ENCODE measurements around the gene SNAPC2.

Gene SNAPC2

DNA sequence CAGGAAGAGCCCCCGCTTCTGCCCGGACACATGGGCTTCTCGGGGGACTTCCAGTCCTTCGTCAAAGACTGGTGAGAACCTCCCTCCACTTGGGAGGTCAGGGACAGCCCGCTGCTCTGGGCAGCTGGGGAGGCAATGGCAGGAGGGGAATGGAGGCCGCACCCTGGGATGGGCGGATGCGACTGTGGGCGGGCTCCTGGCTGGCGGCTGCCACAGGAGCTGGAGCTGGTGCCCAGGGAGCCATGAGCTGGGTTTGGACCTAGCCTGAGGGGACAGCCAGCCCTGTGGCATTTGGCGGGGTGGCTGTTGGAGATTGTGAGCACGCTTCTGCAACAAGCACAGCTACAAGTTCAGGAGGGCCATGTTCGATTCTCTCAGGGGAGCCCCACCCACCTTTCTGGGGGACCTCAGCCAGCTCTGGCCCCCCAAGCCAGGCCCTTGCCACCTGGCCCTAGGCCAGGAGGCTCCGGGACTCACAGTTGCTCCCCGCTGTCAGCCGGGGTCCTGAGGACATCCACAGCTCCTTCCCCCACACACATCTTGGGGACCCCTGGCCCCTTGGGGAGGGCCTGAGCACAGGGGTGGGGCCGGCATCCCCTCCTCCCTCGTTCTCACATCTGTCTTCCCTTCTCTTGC lies 8.5 kb upstream of the SNAPC2 start:
- no peak for TF ChIP-seq CTCF (conservative IDR thresholded peaks at IDR 0.05; ENCODE audit: low read depth, low read length)
- DNase-seq (ENCODE audit: low read depth): no peak
- no peak overlapping the region for H3K4me3 ChIP-seq (ENCODE audit: low read length)

DNA sequence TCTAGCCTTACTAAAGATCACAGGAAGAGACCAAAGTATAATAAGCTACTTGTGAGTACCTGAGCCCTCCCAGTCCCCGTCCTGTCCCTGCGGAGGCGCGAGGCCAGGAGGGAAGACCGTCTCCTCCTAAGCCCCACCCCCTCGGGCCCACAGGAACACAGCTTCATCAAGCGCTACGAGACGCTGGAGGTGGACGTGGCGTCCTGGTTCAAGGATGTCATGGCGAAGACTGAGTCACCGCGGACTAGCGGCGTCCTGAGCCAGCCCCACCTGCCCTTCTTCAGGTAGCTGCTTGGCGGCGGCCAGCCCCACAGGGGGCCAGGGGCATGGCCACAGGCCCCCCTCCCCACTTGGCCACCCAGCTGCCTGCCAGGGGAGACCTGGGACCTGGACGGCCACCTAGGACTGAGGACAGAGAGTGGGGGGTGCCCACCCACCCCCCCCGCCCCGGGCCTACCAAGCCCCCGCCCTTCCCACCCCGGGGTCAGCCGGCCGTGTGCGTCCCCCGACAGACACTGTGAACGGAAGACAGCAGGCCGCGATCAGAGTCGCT lies 7.9 kb upstream of the SNAPC2 start:
- DNase-seq (ENCODE audit: low read depth): no peak
- H3K4me3 ChIP-seq (ENCODE audit: low read length): no peak overlapping the region
- TF ChIP-seq CTCF (conservative IDR thresholded peaks at IDR 0.05; ENCODE audit: low read depth, low read length): no peak

GRCh38 chr19:7912697-7913564 lies 7.2 kb upstream of the SNAPC2 start:
- no peak for TF ChIP-seq CTCF (conservative IDR thresholded peaks at IDR 0.05; ENCODE audit: low read depth, low read length)
- no peak for DNase-seq (ENCODE audit: low read depth)
- no peak overlapping the region for H3K4me3 ChIP-seq (ENCODE audit: low read length)

DNA sequence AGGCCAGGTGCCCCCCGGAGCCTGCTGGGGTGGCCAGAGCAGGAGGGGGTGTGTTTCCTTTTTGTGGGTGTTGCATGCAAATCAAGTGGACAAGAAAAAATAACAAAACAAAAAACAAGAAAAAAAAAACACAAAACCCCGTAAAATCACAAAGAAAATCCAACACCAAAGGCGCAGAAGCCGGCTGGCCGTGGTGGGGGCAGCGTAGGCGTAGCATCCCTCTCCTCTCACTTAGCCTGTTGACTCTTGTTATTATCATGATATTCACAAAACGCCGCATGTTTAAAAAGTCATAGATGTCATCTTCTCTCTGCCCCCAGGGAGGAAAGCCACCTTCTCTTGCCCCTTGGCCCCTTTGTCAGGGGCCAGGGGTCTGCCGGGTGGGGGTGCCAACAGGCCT lies 6.5 kb upstream of the SNAPC2 start:
- TF ChIP-seq CTCF (conservative IDR thresholded peaks at IDR 0.05; ENCODE audit: low read depth, low read length): no peak
- no peak for DNase-seq (ENCODE audit: low read depth)
- H3K4me3 ChIP-seq (ENCODE audit: low read length): no peak overlapping the region

- no peak for TF ChIP-seq CTCF (conservative IDR thresholded peaks at IDR 0.05; ENCODE audit: low read depth, low read length)
- H3K4me3 ChIP-seq (ENCODE audit: low read length): no peak overlapping the region
- DNase-seq (ENCODE audit: low read depth): no peak
These were observed 6.0 kb upstream of the SNAPC2 start for GRCh38 chr19:7914099-7914498.

GRCh38 chr19:7914598-7915045 lies 5.5 kb upstream of the SNAPC2 start, which contains the start of gene TGFBR3L:
Gene TGFBR3L, plus strand, starts transcription at chr19:7914830.
- H3K4me3 ChIP-seq (ENCODE audit: low read length): no peak within 1 kb of the TSS
- DNase-seq (ENCODE audit: low read depth): no peak
- no peak for TF ChIP-seq CTCF (conservative IDR thresholded peaks at IDR 0.05; ENCODE audit: low read depth, low read length)

All from retinal pigment epithelial cell (primary cell).